ENCODE results near the gene MRPS18C.
"Not testable (repeated sequence)": the region's sequence is repeated elsewhere in the genome, so short reads cannot be mapped to it uniquely, and the experiment has no call there.

Gene MRPS18C

GRCh38 chr4:83455281-83456183, at the start of gene MRPS18C, which contains the start of gene HELQ:
TSS of gene MRPS18C (plus strand) at chr4:83456058. CDS start at chr4:83456078, 20 bp downstream.
TSS of gene HELQ (minus strand) at chr4:83455823. CDS start at chr4:83455693, 130 bp downstream.
- peak; percentile 68 for DNase-seq (ENCODE audit: low read depth)

- DNase-seq (ENCODE audit: low read depth), result no peak
Measured at GRCh38 chr4:83408908-83409307, 47.0 kb upstream of the MRPS18C start.

- no peak for DNase-seq (ENCODE audit: low read depth)
Measured at GRCh38 chr4:83413676-83414075, 42.2 kb upstream of the MRPS18C start.

GRCh38 chr4:83417566-83417965, 38.3 kb upstream of the MRPS18C start:
- no peak for DNase-seq (ENCODE audit: low read depth)

GRCh38 chr4:83418211-83418610, 37.6 kb upstream of the MRPS18C start:
- no peak for DNase-seq (ENCODE audit: low read depth)

GRCh38 chr4:83431200-83431599, 24.7 kb upstream of the MRPS18C start:
- no peak for DNase-seq (ENCODE audit: low read depth)

- no peak for DNase-seq (ENCODE audit: low read depth)
Measured at GRCh38 chr4:83436680-83437079, 19.2 kb upstream of the MRPS18C start.

GRCh38 chr4:83438719-83439118, 17.1 kb upstream of the MRPS18C start:
- DNase-seq (ENCODE audit: low read depth), result no peak

- DNase-seq (ENCODE audit: low read depth), result no peak
Measured at GRCh38 chr4:83440148-83440814, 15.6 kb upstream of the MRPS18C start.

GRCh38 chr4:83440899-83441298, 15.0 kb upstream of the MRPS18C start:
- no peak for DNase-seq (ENCODE audit: low read depth)

- no peak for DNase-seq (ENCODE audit: low read depth)
Measured at GRCh38 chr4:83449009-83449408, 6.8 kb upstream of the MRPS18C start.

GRCh38 chr4:83454686-83455085, 1.2 kb upstream of the MRPS18C start:
- DNase-seq (ENCODE audit: low read depth), result no peak

GRCh38 chr4:83456184-83456501, 285 bp downstream of the MRPS18C start:
- no peak for DNase-seq (ENCODE audit: low read depth)

GRCh38 chr4:83473423-83473822, 17.6 kb downstream of the MRPS18C start:
- DNase-seq (ENCODE audit: low read depth), result no peak

GRCh38 chr4:83473966-83474365, 18.1 kb downstream of the MRPS18C start:
- no peak for DNase-seq (ENCODE audit: low read depth)

- DNase-seq (ENCODE audit: low read depth), result peak; percentile 91
Measured at GRCh38 chr4:83484500-83485461, 28.9 kb downstream of the MRPS18C start, which contains the start of gene ABRAXAS1. TSS of gene ABRAXAS1 (minus strand) at chr4:83485100. CDS start at chr4:83485072, 28 bp downstream.

GRCh38 chr4:83486457-83487129, 30.7 kb downstream of the MRPS18C start:
- no peak for DNase-seq (ENCODE audit: low read depth)

GRCh38 chr4:83489711-83490326, 34.0 kb downstream of the MRPS18C start:
- DNase-seq (ENCODE audit: low read depth), result no peak

- no peak for DNase-seq (ENCODE audit: low read depth)
Measured at GRCh38 chr4:83490876-83491450, 35.1 kb downstream of the MRPS18C start.

GRCh38 chr4:83496085-83496917, 40.4 kb downstream of the MRPS18C start:
- not testable (repeated sequence) for DNase-seq (ENCODE audit: low read depth)

Data from stimulated activated CD8-positive, alpha-beta memory T cell treated with anti-CD3 and anti-CD28 coated beads, Interleukin-15, amount 100 ng/mL, for 24 hours (primary cell).